WTC11 (cell line): ENCODE measurements around the gene LBHD1. TPM values are rescaled to one million over a fixed set of nuclear protein-coding genes. Genes with fewer than 3 reads are reported as not detected.

Experiments used
- ATAC-seq: fragments of 200-7000 bp; cut with Tn5 transposase; 2 replicates; pipeline ENCODE4 v1.10.0; 2021; ENCODE audit warnings: mild to moderate bottlenecking, moderate library complexity
- CTCF ChIA-PET: fragments of 300-600 bp; sonication (Branson Sonifier 250); formaldehyde crosslinking; loops from one replicate; lab custom pipeline; 2021; ENCODE audit warnings: antibody characterized with exemption; lab: Charles Lee
- POLR2A ChIA-PET: fragments of 350-600 bp; sonication (Branson Sonifier 250); formaldehyde crosslinking; loops from one replicate; lab custom pipeline; 2021; ENCODE audit warnings: antibody characterized with exemption; lab: Charles Lee
- DNase-seq: peaks from one replicate; pipeline ENCODE4 v3.0.0; 2021; ENCODE audit warnings: low spot score
- H3K27ac Mint-ChIP-seq: 2 replicates; pipeline ENCODE4 v1.8.0; 2021; ENCODE audit warnings: mixed read lengths
- H3K27me3 Mint-ChIP-seq: 2 replicates; pipeline ENCODE4 v1.8.0; 2021; ENCODE audit warnings: low read depth, mild to moderate bottlenecking, moderate library complexity, mixed read lengths
- H3K36me3 Mint-ChIP-seq: 2 replicates; pipeline ENCODE4 v1.8.0; 2021; ENCODE audit warnings: mixed read lengths
- H3K4me1 Mint-ChIP-seq: 2 replicates; pipeline ENCODE4 v1.8.0; 2022; ENCODE audit warnings: mixed read lengths
- H3K4me3 Mint-ChIP-seq: 2 replicates; pipeline ENCODE4 v1.8.0; 2021; ENCODE audit warnings: mild to moderate bottlenecking, moderate library complexity, mixed read lengths
- H3K9me3 Mint-ChIP-seq: 2 replicates; pipeline ENCODE4 v1.8.0; 2021; ENCODE audit warnings: mixed read lengths
- CREM ChIP-seq: sonication (generic); formaldehyde crosslinking; IDR thresholded peaks from 2 replicates; pipeline ENCODE4 v1.8.1; 2022; ENCODE audit warnings: mild to moderate bottlenecking, missing genetic modification reagents, moderate library complexity
- ELF4 ChIP-seq: sonication (generic); formaldehyde crosslinking; IDR thresholded peaks from 2 replicates; pipeline ENCODE4 v1.8.1; 2022; ENCODE audit warnings: low read depth, mild to moderate bottlenecking, moderate library complexity, missing genetic modification reagents
- ETV6 ChIP-seq: sonication (generic); formaldehyde crosslinking; IDR thresholded peaks from 2 replicates; pipeline ENCODE4 v1.8.1; 2022; ENCODE audit warnings: mild to moderate bottlenecking, missing genetic modification reagents
- GABPB1 ChIP-seq: sonication (generic); formaldehyde crosslinking; IDR thresholded peaks from 2 replicates; pipeline ENCODE4 v1.8.1; 2023; ENCODE audit warnings: mild to moderate bottlenecking, missing genetic modification reagents
- IRF2 ChIP-seq: sonication (generic); formaldehyde crosslinking; IDR thresholded peaks from 2 replicates; pipeline ENCODE4 v1.8.0; 2022; ENCODE audit warnings: low read depth, missing genetic modification reagents, borderline replicate concordance
- JUN ChIP-seq: sonication (generic); formaldehyde crosslinking; IDR thresholded peaks from 2 replicates; pipeline ENCODE4 v1.8.0; 2023; ENCODE audit warnings: mild to moderate bottlenecking, missing genetic modification reagents
- NR2C2 ChIP-seq: sonication (generic); formaldehyde crosslinking; IDR thresholded peaks from 2 replicates; pipeline ENCODE4 v1.8.0; 2022; ENCODE audit warnings: mild to moderate bottlenecking, missing genetic modification reagents
- TCF7 ChIP-seq: sonication (generic); formaldehyde crosslinking; IDR thresholded peaks from 2 replicates; pipeline ENCODE4 v1.8.0; 2022; ENCODE audit warnings: mild to moderate bottlenecking, low read depth, missing genetic modification reagents, moderate library complexity
- ZNF219 ChIP-seq: sonication (generic); formaldehyde crosslinking; IDR thresholded peaks from 2 replicates; pipeline ENCODE4 v1.8.0; 2023; ENCODE audit warnings: missing genetic modification reagents, mild to moderate bottlenecking, borderline replicate concordance
- ZNF671 ChIP-seq: fragments of 250-450 bp; sonication (Bioruptor Pico); IDR thresholded peaks from 2 replicates; pipeline ENCODE4 v1.8.0; 2021; ENCODE audit warnings: mild to moderate bottlenecking
- total RNA-seq: library from RNA; stranded (reverse); gene quantifications from 3 replicates; pipeline ENCODE4 v1.2.3, GENCODE V29; 2021
- TF ChIP-seq, protein P1 (sequence below): sonication (generic); formaldehyde crosslinking; IDR thresholded peaks from 2 replicates; pipeline ENCODE4 v1.8.0; 2022; ENCODE audit warnings: mild to moderate bottlenecking, missing genetic modification reagents
- TF ChIP-seq, protein P2 (sequence below): fragments of 250-450 bp; sonication (Bioruptor Pico); IDR thresholded peaks from 2 replicates; pipeline ENCODE4 v1.9.0; 2021; ENCODE audit warnings: moderate library complexity, mild to moderate bottlenecking, inconsistent platforms, borderline replicate concordance
- TF ChIP-seq, protein P3 (sequence below): sonication (generic); formaldehyde crosslinking; IDR thresholded peaks from 2 replicates; pipeline ENCODE4 v1.8.0; 2022; ENCODE audit warnings: mild to moderate bottlenecking, missing genetic modification reagents
- TF ChIP-seq, protein P4 (sequence below): fragments of 250-450 bp; sonication (Bioruptor Pico); IDR thresholded peaks from 2 replicates; pipeline ENCODE4 v1.9.0; 2021; ENCODE audit warnings: mild to moderate bottlenecking
- TF ChIP-seq, protein P5 (sequence below): sonication (generic); formaldehyde crosslinking; IDR thresholded peaks from 2 replicates; pipeline ENCODE4 v1.8.0; 2022; ENCODE audit warnings: missing genetic modification reagents
- TF ChIP-seq, protein P6 (sequence below): sonication (generic); formaldehyde crosslinking; IDR thresholded peaks from 2 replicates; pipeline ENCODE4 v1.8.1; 2022; ENCODE audit warnings: mild to moderate bottlenecking, moderate library complexity, missing genetic modification reagents
- TF ChIP-seq, protein P7 (sequence below): sonication (generic); formaldehyde crosslinking; IDR thresholded peaks from 2 replicates; pipeline ENCODE4 v1.8.1; 2022; ENCODE audit warnings: low read depth, mild to moderate bottlenecking, moderate library complexity, missing genetic modification reagents, borderline replicate concordance

LBHD1 gene
- total RNA-seq, 1 experiment from 2014 or later = 4.2 TPM

DNA sequence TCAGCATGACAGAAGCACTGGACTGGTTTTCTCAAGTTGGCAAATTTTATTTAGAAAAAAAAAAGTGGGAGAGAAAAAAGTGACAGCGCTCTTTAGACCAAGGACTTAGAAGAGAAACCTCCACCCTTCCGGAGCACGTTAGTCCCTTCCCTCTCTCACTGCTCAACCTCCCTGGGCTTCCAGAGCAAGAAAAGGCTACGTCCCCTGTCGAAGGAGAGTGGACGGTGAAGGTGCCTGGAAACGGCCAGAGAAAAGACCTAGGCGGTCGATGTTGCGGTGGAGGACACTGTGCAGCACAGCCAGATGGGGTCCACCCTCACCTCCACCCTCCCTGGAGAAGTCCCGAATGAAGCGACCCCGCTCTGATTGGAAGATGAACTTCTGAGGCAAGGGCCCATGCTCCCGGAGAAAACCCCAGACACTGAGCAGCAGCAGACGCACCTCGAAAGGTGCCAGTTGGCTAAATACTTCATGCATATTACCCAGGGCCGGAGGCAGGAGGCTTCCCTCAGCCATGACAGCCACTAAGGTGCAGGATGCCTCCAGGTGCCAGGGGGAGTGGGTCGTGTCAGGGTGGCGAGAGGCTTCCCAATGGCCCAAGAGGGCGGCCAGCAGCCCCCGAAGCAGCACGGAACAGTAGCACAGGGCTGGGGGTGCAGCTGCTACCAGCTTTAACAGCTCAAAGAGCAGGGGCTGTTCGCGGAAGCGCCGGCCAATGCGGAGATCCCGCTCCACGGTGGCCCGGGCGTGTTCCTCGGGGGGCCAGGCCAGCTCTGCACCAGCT is 25.1 kb downstream of the LBHD1 start:
- CTCF ChIA-PET = interaction anchor here (0.6 to 2.2 kb wide), 11 partner anchors 8 to 223 kb away, joined by 3 to 7 read pairs (median 3); partner anchors contain the start of genes BSCL2, C11orf98, CSKMT and GNG3
- Mint-ChIP-seq H3K4me1 (peaks cover 10% of the 10 kb centered on the region), H3K9me3 (no peaks in the 10 kb centered on the region), H3K27ac (0 out of 2 replicates have a peak overlapping the region, but pooled peaks have one; percentile 23), H3K36me3 (peaks cover 36% of the 10 kb centered on the region), H3K27me3 (no peaks in the 10 kb centered on the region), H3K4me3 (peak overlapping the region; percentile 99)
- peak; percentile 11 for ATAC-seq
- TF ChIP-seq, protein P1, sequence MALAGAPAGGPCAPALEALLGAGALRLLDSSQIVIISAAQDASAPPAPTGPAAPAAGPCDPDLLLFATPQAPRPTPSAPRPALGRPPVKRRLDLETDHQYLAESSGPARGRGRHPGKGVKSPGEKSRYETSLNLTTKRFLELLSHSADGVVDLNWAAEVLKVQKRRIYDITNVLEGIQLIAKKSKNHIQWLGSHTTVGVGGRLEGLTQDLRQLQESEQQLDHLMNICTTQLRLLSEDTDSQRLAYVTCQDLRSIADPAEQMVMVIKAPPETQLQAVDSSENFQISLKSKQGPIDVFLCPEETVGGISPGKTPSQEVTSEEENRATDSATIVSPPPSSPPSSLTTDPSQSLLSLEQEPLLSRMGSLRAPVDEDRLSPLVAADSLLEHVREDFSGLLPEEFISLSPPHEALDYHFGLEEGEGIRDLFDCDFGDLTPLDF (CRISPR knock-in tag) = 0 out of 2 replicates have a peak, but pooled peaks have one; percentile 7
- TF ChIP-seq, protein P2, sequence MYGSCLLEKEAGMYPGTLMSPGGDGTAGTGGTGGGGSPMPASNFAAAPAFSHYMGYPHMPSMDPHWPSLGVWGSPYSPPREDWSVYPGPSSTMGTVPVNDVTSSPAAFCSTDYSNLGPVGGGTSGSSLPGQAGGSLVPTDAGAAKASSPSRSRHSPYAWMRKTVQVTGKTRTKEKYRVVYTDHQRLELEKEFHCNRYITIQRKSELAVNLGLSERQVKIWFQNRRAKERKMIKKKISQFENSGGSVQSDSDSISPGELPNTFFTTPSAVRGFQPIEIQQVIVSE (CRISPR knock-in tag) = no peak
- TF ChIP-seq ZNF671 = no peak
- TF ChIP-seq, protein P3, sequence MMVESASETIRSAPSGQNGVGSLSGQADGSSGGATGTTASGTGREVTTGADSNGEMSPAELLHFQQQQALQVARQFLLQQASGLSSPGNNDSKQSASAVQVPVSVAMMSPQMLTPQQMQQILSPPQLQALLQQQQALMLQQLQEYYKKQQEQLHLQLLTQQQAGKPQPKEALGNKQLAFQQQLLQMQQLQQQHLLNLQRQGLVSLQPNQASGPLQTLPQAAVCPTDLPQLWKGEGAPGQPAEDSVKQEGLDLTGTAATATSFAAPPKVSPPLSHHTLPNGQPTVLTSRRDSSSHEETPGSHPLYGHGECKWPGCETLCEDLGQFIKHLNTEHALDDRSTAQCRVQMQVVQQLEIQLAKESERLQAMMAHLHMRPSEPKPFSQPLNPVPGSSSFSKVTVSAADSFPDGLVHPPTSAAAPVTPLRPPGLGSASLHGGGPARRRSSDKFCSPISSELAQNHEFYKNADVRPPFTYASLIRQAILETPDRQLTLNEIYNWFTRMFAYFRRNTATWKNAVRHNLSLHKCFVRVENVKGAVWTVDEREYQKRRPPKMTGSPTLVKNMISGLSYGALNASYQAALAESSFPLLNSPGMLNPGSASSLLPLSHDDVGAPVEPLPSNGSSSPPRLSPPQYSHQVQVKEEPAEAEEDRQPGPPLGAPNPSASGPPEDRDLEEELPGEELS (CRISPR knock-in tag) = peak; percentile 32; the same call in 1 of the 2 replicates
- TF ChIP-seq, protein P4, sequence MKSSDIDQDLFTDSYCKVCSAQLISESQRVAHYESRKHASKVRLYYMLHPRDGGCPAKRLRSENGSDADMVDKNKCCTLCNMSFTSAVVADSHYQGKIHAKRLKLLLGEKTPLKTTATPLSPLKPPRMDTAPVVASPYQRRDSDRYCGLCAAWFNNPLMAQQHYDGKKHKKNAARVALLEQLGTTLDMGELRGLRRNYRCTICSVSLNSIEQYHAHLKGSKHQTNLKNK (CRISPR knock-in tag) = no peak
- no peak for DNase-seq
- POLR2A ChIA-PET = interaction anchor here (0.6 to 6.3 kb wide), 8 partner anchors 18 to 271 kb away, joined by 3 to 42 read pairs (median 6); partner anchors contain the start of genes C11orf98, CSKMT, EEF1G and HNRNPUL2

DNA sequence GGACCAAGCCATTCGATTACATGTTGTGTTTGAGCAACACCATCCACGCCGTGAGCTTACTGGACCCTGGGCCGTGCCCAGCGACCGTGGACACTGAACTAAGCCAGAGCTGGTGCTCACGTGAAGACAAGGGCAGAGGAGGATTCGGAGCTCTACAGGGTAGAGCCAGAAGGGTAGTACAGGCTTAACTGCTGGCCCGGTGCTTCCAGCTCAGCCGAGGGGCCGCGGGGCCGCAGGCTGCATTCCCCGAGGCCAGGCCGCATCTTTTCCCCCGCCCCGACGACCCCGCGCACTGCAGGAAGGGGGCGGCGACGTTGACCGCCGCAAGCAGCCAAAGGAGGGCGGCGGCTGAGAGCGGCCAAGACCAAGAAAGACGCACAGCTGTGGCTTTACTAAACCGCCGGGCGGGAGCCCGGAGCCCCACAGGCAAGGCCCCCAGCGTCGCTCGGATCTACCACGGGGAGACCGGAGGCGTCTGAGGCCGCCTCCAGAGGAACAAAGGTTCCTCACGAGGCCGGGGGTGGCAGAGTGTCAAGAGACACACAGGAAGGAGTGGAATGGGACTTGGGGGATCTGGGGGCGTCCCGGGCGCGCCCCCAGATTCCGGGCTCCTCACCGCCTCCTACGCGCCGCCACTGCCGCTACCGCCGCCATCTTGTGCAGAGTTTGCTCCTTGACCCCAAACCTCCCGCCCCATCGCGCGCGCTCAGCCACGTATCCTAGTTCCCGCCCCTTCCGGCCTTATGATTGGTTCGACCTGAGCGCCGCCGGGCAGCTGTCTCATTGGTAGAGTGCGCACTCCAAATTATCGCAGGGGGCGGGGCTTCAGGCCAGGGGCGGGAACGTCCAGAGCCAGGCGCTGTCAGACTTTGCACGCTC is 25.9 kb downstream of the LBHD1 start, which contains the start of gene GANAB:
Gene GANAB (minus strand): TSS at position 668 of the 879 bp plus-strand sequence. CDS start 14 bp downstream, at position 654.
- ATAC-seq (peak; percentile 98), DNase-seq (peak; percentile 99)
- H3K4me3 Mint-ChIP-seq = peak within 1 kb of the TSS; percentile 99
- no peaks in the 10 kb centered on the region for H3K9me3 Mint-ChIP-seq
- ChIA-PET POLR2A (interaction anchor here (0.6 to 6.3 kb wide), 9 partner anchors 19 to 270 kb away, joined by 3 to 42 read pairs (median 5); partner anchors contain the start of genes B3GAT3, C11orf98, CSKMT and EEF1G), CTCF (interaction anchor here (0.6 to 2.2 kb wide), 11 partner anchors 9 to 222 kb away, joined by 3 to 7 read pairs (median 3); partner anchors contain the start of genes BSCL2, C11orf98, CSKMT and GNG3)
- H3K27me3 Mint-ChIP-seq = no peaks in the 10 kb centered on the region
- H3K36me3 Mint-ChIP-seq = peaks cover 36% of the 10 kb centered on the region
- peak within 1 kb of the TSS; percentile 96 for H3K27ac Mint-ChIP-seq
- peaks cover 10% of the 10 kb centered on the region for H3K4me1 Mint-ChIP-seq
- TF ChIP-seq CREM (CRISPR knock-in tag) = peak; percentile 66; the same call in 1 of the 2 replicates
- TF ChIP-seq, protein P5, sequence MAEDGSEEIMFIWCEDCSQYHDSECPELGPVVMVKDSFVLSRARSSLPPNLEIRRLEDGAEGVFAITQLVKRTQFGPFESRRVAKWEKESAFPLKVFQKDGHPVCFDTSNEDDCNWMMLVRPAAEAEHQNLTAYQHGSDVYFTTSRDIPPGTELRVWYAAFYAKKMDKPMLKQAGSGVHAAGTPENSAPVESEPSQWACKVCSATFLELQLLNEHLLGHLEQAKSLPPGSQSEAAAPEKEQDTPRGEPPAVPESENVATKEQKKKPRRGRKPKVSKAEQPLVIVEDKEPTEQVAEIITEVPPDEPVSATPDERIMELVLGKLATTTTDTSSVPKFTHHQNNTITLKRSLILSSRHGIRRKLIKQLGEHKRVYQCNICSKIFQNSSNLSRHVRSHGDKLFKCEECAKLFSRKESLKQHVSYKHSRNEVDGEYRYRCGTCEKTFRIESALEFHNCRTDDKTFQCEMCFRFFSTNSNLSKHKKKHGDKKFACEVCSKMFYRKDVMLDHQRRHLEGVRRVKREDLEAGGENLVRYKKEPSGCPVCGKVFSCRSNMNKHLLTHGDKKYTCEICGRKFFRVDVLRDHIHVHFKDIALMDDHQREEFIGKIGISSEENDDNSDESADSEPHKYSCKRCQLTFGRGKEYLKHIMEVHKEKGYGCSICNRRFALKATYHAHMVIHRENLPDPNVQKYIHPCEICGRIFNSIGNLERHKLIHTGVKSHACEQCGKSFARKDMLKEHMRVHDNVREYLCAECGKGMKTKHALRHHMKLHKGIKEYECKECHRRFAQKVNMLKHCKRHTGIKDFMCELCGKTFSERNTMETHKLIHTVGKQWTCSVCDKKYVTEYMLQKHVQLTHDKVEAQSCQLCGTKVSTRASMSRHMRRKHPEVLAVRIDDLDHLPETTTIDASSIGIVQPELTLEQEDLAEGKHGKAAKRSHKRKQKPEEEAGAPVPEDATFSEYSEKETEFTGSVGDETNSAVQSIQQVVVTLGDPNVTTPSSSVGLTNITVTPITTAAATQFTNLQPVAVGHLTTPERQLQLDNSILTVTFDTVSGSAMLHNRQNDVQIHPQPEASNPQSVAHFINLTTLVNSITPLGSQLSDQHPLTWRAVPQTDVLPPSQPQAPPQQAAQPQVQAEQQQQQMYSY (CRISPR knock-in tag) = peak; percentile 87
- TF ChIP-seq JUN (CRISPR knock-in tag) = no peak
- TF ChIP-seq, protein P6, sequence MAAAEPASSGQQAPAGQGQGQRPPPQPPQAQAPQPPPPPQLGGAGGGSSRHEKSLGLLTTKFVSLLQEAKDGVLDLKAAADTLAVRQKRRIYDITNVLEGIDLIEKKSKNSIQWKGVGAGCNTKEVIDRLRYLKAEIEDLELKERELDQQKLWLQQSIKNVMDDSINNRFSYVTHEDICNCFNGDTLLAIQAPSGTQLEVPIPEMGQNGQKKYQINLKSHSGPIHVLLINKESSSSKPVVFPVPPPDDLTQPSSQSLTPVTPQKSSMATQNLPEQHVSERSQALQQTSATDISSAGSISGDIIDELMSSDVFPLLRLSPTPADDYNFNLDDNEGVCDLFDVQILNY (CRISPR knock-in tag) = peak; percentile 79; the same call in 1 of the 2 replicates
- TF ChIP-seq, protein P3 (CRISPR knock-in tag) = no peak; the same call in 1 of the 2 replicates
- 0 out of 2 replicates have a peak, but pooled peaks have one; percentile 34 for TF ChIP-seq GABPB1 (CRISPR knock-in tag)
- peak; percentile 68; the same call in 1 of the 2 replicates for TF ChIP-seq NR2C2
- TF ChIP-seq IRF2 (CRISPR knock-in tag) = 0 out of 2 replicates have a peak, but pooled peaks have one; percentile 34
- TF ChIP-seq, protein P7, sequence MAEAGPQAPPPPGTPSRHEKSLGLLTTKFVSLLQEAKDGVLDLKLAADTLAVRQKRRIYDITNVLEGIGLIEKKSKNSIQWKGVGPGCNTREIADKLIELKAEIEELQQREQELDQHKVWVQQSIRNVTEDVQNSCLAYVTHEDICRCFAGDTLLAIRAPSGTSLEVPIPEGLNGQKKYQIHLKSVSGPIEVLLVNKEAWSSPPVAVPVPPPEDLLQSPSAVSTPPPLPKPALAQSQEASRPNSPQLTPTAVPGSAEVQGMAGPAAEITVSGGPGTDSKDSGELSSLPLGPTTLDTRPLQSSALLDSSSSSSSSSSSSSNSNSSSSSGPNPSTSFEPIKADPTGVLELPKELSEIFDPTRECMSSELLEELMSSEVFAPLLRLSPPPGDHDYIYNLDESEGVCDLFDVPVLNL (CRISPR knock-in tag) = no peak
- 0 out of 2 replicates have a peak, but pooled peaks have one; percentile 14 for TF ChIP-seq ELF4 (CRISPR knock-in tag)
- TF ChIP-seq ZNF219 (CRISPR knock-in tag) = no peak
- no peak for TF ChIP-seq TCF7
- TF ChIP-seq ETV6 = no peak
